Thoracic aorta (tissue), 2 donors: ENCODE results near the gene BICC1. TPM values are rescaled to one million over a fixed set of nuclear protein-coding genes. Genes with fewer than 3 reads are reported as not detected.

ENCODE experiments used
- ATAC-seq: fragments of 150-250 bp; one replicate; pipeline ENCODE4 v1.8.0; 2017; ENCODE audit warnings: low read depth; ENCODE audit not compliant: insufficient number of reproducible peaks, low FRiP score
- DNase-seq: peaks from one replicate; pipeline ENCODE4 v3.0.0-alpha.2; 2020; ENCODE audit warnings: low spot score
- H3K27ac ChIP-seq, 2 donors: fragments of 200-600 bp; sonication (generic); 1 replicate in 1 of 2; 2 replicates in 1 of 2; pipeline ENCODE4 v1.5.1; 2016; ENCODE audit warnings: mild to moderate bottlenecking in 2 of 2, moderate library complexity in 2 of 2
- H3K27me3 ChIP-seq: fragments of 200-600 bp; sonication (generic); replicated peaks from 2 replicates; pipeline ENCODE4 v1.6.0; 2016; ENCODE audit warnings: mild to moderate bottlenecking; ENCODE audit not compliant: insufficient read depth
- H3K36me3 ChIP-seq: fragments of 200-600 bp; sonication (generic); one replicate; pipeline ENCODE4 v1.5.1; 2016
- H3K4me1 ChIP-seq, 2 donors: fragments of 200-600 bp; sonication (generic); 1 replicate in 1 of 2; 2 replicates in 1 of 2; pipeline versions ENCODE4 v1.5.1 to v1.6.0; 2016; ENCODE audit warnings: low read depth in 2 of 2, mild to moderate bottlenecking in 1 of 2; ENCODE audit not compliant: control insufficient read depth in 1 of 2
- H3K4me3 ChIP-seq: fragments of 200-600 bp; sonication (generic); 2 replicates; pipeline ENCODE4 v1.5.1; 2016; ENCODE audit warnings: mild to moderate bottlenecking
- H3K9me3 ChIP-seq: fragments of 200-600 bp; sonication (generic); 2 replicates; pipeline ENCODE4 v1.5.1; 2016
- CTCF ChIP-seq: fragments of 200-600 bp; sonication (generic); IDR thresholded peaks from one replicate; pipeline ENCODE4 v1.5.1; 2019; ENCODE audit warnings: antibody characterized with exemption
- total RNA-seq, 2 donors: library from RNA; depleted of rRNA; stranded (reverse); fragments of >200 nt; gene quantifications; one replicate each; pipeline versions ENCODE4 v1.1.0 to v1.2.3, GENCODE V29; 2016

The BICC1 gene
- total RNA-seq, 2 donors from 2014 or later = 20.4 to 28.1 TPM

DNA sequence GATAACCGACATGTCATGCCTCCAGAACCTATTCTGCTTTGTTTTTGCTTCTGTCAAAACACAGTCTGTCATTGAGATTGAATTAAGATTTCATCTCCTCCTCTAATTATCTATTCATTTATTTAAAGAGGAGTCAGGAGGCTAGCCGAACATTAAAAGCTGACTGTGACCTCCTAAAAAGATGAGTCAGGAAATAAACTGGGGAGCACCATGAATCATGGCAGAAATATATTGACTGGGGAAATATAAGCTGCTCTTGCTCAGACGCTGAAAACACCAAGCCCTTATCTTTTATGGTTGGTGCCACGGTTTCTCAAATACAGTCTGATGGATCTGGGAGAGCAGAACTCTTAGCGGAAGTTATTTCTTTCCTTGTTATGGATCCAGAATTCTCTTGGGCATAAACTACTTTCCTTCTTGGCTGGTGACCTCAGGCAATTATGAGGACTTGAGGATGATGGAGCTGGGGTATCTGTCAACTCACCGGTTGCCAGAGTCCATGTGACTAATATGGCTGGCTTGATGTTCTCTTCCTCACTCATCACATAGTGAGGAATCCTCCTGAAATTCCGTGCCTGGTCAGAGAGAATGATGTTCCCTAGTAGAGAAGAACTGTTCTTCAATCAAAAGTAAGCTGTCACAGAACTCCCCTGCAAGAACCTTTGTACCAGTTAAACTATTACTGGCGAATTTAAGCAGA, 356.2 kb downstream of the BICC1 start:
- Histone ChIP-seq H3K27me3 (no peaks in the 10 kb centered on the region), H3K4me3 (no peak overlapping the region), H3K36me3 (no peaks in the 10 kb centered on the region), H3K4me1 (no peaks in the 10 kb centered on the region), H3K9me3 (no peaks in the 10 kb centered on the region), H3K27ac (no peak overlapping the region)
- ATAC-seq = no peak
- no peak for DNase-seq
- TF ChIP-seq CTCF = no peak

GRCh38 chr10:58870070-58870469, 357.4 kb downstream of the BICC1 start:
- H3K9me3 ChIP-seq = no peaks in the 10 kb centered on the region
- DNase-seq (no peak), ATAC-seq (no peak)
- no peak overlapping the region for H3K27ac ChIP-seq
- no peak for TF ChIP-seq CTCF
- no peaks in the 10 kb centered on the region for H3K27me3 ChIP-seq
- no peaks in the 10 kb centered on the region for H3K36me3 ChIP-seq
- no peak overlapping the region for H3K4me3 ChIP-seq
- H3K4me1 ChIP-seq = no peaks in the 10 kb centered on the region

DNA sequence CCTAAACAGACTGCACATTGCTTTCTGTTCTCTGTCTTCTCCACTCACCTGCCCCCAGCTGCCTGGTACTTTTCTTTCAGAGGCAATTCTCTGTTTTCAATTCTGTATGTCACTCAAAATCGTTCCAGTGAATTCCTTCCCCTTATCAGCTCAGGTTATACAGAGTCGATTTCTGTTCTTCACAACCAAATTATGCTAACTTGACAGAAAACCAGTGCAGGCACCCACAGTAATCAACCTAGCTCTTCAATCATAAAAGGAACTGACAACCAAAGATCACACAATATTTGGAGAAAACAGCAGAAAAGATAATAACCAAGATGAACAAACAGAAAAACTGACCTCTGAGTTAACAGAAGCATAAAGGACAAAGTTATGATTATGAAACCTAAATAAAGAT, 360.5 kb downstream of the BICC1 start:
- no peaks in the 10 kb centered on the region for H3K4me1 ChIP-seq
- H3K36me3 ChIP-seq = no peaks in the 10 kb centered on the region
- DNase-seq (no peak), ATAC-seq (no peak)
- TF ChIP-seq CTCF = no peak
- H3K27ac ChIP-seq = no peak overlapping the region
- H3K9me3 ChIP-seq = no peaks in the 10 kb centered on the region
- H3K4me3 ChIP-seq = no peak overlapping the region
- H3K27me3 ChIP-seq = no peaks in the 10 kb centered on the region

Other genes with a start within 250 kb of the BICC1 start
- 1 to 10 TPM; 1.5 to 7.5 TPM for gene IPMK, start 245.0 kb upstream of the BICC1 start, total RNA-seq
- gene CISD1, start 243.7 kb upstream of the BICC1 start, total RNA-seq = 1 to 10 TPM; 6.8 to 7.5 TPM
- 10 to 100 TPM in 1 of 2 donors, 1 to 10 TPM in 1; 6.8 to 17.4 TPM for gene UBE2D1, start 177.9 kb upstream of the BICC1 start, total RNA-seq
- 10 to 100 TPM in 1 of 2 donors, 1 to 10 TPM in 1; 9.2 to 26.2 TPM for gene TFAM, start 127.5 kb upstream of the BICC1 start, total RNA-seq